Muscle of arm (tissue), 12 donors: ENCODE data around the gene SPIRE1. TPM values are rescaled to one million over a fixed set of nuclear protein-coding genes. Genes with fewer than 3 reads are reported as not detected.
"Not testable (repeated sequence)": the region's sequence is repeated elsewhere in the genome, so short reads cannot be mapped to it uniquely, and the experiment has no call there.

Source experiments
- DNase-seq: peaks from one replicate; pipeline ENCODE4 v3.0.0-alpha.2; 2013
- polyA plus RNA-seq, 12 donors: library from polyadenylated mRNA; unstranded; fragments of 120-200 nt; gene quantifications; one replicate each; pipeline ENCODE4 v1.2.1, GENCODE V29; 2013; ENCODE audit not compliant: insufficient read length in 12 of 12

The SPIRE1 gene
- polyA plus RNA-seq, 12 donors = 11.5 to 15.7 (median 13.6) TPM; not detected in 1

- no peak for DNase-seq
These were observed 53.4 kb downstream of the SPIRE1 start for GRCh38 chr18:12604445-12605007.

- DNase-seq = no peak
These were observed 57.9 kb downstream of the SPIRE1 start for GRCh38 chr18:12599966-12600365.

GRCh38 chr18:12599543-12599942, 58.4 kb downstream of the SPIRE1 start:
- no peak for DNase-seq

- DNase-seq = no peak
These were observed 59.6 kb downstream of the SPIRE1 start for GRCh38 chr18:12598181-12598930.

GRCh38 chr18:12597760-12598159, 60.1 kb downstream of the SPIRE1 start:
- no peak for DNase-seq

GRCh38 chr18:12595571-12596255, 62.2 kb downstream of the SPIRE1 start:
- DNase-seq = no peak

GRCh38 chr18:12593866-12594265, 64.0 kb downstream of the SPIRE1 start:
- peak; percentile 15 for DNase-seq

GRCh38 chr18:12592597-12593127, 65.2 kb downstream of the SPIRE1 start:
- no peak for DNase-seq

GRCh38 chr18:12589448-12589847, 68.5 kb downstream of the SPIRE1 start:
- DNase-seq = no peak

GRCh38 chr18:12586956-12587355, 71.0 kb downstream of the SPIRE1 start:
- DNase-seq = no peak

- no peak for DNase-seq
These were observed 72.7 kb downstream of the SPIRE1 start for GRCh38 chr18:12585218-12585617.

- no peak for DNase-seq
These were observed 77.1 kb downstream of the SPIRE1 start for GRCh38 chr18:12580630-12581342.

GRCh38 chr18:12579775-12580174, 78.1 kb downstream of the SPIRE1 start:
- no peak for DNase-seq

GRCh38 chr18:12577848-12578247, 80.1 kb downstream of the SPIRE1 start:
- DNase-seq = no peak

GRCh38 chr18:12574494-12575185, 83.3 kb downstream of the SPIRE1 start:
- DNase-seq = no peak

GRCh38 chr18:12571630-12572029, 86.3 kb downstream of the SPIRE1 start:
- DNase-seq = no peak

GRCh38 chr18:12569791-12570190, 88.1 kb downstream of the SPIRE1 start:
- no peak for DNase-seq

GRCh38 chr18:12567849-12568248, 90.1 kb downstream of the SPIRE1 start:
- DNase-seq = no peak

- DNase-seq = no peak
These were observed 93.0 kb downstream of the SPIRE1 start for GRCh38 chr18:12564861-12565260.

- no peak for DNase-seq
These were observed 93.5 kb downstream of the SPIRE1 start for GRCh38 chr18:12564378-12564777.

GRCh38 chr18:12560600-12560999, 97.3 kb downstream of the SPIRE1 start:
- not testable (repeated sequence) for DNase-seq
